Stimulated activated CD8-positive, alpha-beta memory T cell treated with anti-CD3 and anti-CD28 coated beads, Interleukin-15, amount 100 ng/mL, for 48 hours (primary cell): Measurements from ENCODE around the gene RPL21.
"Not testable (repeated sequence)": the region's sequence is repeated elsewhere in the genome, so short reads cannot be mapped to it uniquely, and the experiment has no call there.

Experiments
- DNase-seq, 2 donors: peaks; one replicate each; pipeline ENCODE4 v3.0.0-alpha.2; 2020; ENCODE audit warnings: low read depth in 2 of 2

Gene RPL21

GRCh38 chr13:27289011-27289665, 37.8 kb downstream of the RPL21 start:
- no peak for DNase-seq

DNA sequence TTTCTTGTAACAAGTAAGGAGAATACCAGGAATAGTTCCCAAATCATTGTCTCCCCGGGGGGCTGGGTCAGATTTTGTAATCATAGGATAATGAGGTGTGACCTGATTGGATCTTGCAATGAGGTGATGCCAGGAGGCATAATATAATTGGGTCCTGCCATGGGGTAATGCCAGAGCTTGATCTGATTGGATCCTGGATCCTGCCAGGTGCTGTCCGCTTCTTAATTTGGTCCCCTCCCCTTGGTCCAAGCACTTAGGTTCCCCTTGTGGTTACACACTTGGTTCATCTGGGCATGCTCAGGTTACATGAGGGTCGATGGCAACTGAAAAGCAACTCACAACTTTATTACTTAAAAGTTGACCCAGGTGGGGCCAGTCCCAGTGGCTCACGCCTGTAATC, 39.4 kb downstream of the RPL21 start:
- DNase-seq = no peak

DNA sequence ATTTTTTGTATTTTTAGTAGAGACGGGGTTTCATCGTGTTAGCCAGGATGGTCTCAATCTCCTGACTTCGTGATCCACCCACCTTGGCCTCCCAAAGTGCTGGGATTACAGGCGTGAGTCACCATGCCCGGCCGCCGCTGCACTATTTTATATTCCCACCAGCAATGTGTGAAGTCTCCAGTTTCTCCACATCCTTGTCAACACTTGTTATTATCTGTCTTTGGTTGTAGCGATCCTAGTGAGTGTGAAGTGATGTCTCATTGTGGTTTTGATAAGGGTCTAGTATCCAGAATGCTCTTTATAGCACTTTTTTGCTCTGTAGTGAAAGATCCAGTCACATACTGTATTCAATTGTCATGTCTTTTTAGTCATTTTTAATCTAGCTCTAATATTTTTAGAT, 40.6 kb downstream of the RPL21 start:
- DNase-seq = not testable (repeated sequence)

- no peak for DNase-seq
Measured at GRCh38 chr13:27293076-27293691, 41.8 kb downstream of the RPL21 start.

DNA sequence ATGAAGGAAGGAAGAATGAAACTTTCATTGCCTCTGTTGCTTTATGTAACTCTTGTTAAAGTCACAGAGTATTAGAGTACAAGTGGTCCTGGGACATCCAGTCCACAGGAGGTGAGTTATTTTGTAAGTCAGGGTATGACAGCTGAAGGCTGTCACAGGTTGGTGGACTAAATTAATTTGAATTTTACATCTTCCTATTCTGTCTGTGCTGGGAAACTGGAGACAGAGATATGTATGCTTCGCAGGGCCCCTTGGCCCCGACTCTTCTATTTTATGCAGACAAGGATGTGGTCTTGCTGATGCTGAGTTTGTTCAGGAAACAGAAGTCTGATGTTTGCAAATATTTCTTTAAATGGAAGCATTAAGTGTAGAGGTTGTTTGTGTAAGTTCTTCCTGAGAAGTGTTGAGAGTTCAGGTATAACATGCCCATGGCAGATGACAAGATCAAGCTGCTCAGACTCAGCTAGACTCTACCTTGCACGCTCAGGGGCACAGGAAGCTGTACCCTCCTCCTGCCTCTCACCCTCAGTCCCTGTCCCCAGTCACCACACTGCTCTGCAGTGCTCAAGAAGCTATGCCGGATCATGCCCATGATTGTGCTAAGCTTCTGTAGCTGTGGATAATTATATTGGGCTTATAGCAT, 42.6 kb downstream of the RPL21 start:
- no peak for DNase-seq

- no peak for DNase-seq
Measured at GRCh38 chr13:27295096-27295495, 43.7 kb downstream of the RPL21 start.

GRCh38 chr13:27295660-27296059, 44.3 kb downstream of the RPL21 start:
- no peak for DNase-seq

DNA sequence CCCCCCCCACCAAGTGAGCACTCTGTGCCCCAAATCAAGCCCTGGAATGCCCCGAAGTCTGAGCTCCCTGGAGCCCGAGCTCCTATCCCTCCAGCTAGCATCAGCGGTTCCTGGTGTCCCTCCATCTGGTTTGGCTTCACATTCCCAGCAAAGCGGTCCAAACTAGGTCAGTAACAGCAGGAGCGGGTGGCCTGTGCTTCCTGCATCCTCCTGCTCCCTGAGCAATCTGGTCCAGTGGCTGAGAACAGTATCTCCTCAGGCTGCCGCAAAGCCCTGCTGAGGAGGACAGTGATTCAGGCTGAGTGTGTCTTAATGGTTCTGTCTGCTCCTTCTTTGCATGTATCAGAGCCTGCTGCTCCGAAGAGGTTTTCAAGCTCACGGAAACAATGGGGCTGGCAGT, 45.1 kb downstream of the RPL21 start:
- DNase-seq = no peak

- no peak for DNase-seq
Measured at GRCh38 chr13:27298849-27299248, 47.5 kb downstream of the RPL21 start.

DNA sequence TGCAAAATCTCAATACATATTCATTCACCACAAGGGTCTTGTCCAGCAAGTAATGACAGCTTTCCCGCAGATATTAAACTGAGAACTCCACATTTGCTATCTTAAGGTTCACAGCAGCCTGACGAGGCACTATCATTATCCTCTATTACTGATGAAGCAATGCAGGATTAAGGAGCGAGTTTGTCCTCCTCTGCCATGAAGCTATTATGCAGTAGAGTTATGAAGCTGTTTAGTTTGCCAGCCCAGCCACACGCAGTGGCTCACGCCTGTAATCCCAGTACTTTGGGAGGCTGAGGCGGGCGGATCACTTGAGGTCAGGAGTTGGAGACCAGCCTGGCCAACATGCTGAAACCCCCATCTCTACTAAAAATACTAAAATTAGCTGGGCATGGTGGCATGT, 49.0 kb downstream of the RPL21 start:
- not testable (repeated sequence) for DNase-seq

DNA sequence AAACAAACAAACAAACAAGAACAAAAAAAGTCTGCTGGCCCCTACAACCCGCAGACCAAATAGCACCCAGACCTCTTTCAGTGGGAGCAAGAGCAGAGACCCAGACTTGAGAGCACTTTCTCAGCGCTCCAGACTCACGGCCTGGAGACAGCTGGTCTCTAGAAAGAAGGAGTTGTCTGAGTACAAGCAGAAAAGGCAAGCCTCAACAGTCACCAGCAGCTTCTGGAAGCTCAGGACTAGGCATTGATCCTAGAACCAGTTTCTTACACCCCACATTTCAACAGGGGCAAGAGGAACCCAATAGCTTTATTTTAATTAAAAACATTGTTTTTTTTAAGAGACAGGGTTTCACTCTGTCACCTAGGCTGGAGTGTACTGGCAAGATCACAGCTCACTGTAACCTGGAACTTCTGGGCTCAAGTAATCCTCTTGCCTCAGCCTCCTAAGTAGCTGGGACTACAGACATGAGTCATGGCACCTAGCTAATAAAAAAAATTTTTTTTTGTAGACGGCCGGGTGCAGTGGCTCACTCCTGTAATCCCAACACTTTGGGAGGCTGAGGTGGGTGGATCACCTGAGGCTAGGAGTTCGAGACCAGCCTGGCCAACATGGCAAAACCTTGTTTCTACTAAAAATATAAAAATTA, 49.7 kb downstream of the RPL21 start:
- DNase-seq = no peak

DNA sequence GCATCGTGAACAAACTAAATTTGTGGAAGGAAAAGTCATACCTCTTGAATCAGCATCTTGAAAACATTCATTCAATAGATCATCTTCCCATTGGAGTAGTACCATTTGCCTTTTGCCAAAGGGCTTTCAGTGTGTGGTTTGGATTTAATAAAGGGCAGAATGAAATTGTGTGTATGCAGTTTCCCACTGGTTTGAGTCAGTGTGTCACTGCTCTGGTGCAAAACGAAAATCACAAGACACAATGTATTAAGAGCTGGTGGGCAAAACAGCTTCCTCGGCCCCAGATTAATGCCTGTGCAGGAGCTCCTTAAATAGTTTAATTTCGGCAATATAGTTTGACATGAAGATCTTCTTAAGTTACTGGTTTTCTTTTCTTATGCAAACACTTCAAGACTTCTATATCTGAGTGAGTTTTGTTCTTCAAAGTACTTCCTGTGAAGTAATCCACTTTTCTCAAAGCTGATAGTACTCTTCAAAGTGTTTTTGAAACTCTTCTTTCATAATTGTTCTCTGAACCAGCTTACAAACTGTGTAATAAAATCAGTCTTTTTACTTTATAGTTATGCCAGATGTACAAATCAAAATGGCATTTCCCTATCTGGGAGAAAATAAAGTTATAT, 51.4 kb downstream of the RPL21 start:
- DNase-seq = no peak

DNA sequence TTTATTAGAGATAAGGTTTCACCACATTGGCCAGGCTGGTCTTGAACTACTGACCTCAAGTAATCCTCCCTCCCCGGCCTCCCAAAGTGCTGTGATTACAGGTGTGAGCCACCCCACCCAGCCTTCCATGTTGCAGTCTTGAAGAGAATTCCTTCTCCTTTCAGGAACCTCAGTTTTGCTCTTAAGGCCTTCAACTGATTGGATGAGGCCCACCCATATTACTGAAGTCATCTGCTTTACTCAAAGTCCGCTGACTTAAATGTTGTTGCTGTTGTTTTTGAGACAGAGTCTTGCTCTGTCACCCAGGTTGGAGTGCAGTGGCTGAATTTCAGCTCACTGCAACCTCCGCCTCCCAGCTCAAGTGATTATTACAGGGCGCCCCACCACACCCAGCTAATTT, 52.7 kb downstream of the RPL21 start:
- no peak for DNase-seq

DNA sequence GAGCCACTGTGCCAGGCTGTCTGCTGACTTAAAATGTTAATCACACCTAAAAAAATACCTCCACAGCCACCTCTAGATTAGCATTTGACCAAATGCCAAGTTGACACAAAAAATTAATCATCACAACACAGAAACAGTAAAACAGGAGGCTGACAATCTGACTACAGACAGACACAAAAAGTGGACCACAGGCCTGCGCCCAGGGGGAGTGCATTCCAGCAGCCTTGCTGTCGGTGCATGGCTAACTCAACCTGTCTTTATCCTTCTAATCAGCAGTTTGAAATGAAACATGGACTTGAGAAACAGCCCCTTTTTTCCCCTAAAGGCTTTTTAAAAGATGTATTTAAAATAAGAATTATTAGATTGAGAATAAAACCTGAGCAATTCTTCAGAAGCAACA, 53.3 kb downstream of the RPL21 start:
- DNase-seq = no peak
